ENCODE data around the gene OR5C1. TPM values are rescaled to one million over a fixed set of nuclear protein-coding genes. Genes with fewer than 3 reads are reported as not detected.
A peak's percentile ranks its signal among the peaks of the same experiment; 100 is the strongest.

OR5C1 gene
- total RNA-seq, 1 donor from 2014 or later: not detected

DNA sequence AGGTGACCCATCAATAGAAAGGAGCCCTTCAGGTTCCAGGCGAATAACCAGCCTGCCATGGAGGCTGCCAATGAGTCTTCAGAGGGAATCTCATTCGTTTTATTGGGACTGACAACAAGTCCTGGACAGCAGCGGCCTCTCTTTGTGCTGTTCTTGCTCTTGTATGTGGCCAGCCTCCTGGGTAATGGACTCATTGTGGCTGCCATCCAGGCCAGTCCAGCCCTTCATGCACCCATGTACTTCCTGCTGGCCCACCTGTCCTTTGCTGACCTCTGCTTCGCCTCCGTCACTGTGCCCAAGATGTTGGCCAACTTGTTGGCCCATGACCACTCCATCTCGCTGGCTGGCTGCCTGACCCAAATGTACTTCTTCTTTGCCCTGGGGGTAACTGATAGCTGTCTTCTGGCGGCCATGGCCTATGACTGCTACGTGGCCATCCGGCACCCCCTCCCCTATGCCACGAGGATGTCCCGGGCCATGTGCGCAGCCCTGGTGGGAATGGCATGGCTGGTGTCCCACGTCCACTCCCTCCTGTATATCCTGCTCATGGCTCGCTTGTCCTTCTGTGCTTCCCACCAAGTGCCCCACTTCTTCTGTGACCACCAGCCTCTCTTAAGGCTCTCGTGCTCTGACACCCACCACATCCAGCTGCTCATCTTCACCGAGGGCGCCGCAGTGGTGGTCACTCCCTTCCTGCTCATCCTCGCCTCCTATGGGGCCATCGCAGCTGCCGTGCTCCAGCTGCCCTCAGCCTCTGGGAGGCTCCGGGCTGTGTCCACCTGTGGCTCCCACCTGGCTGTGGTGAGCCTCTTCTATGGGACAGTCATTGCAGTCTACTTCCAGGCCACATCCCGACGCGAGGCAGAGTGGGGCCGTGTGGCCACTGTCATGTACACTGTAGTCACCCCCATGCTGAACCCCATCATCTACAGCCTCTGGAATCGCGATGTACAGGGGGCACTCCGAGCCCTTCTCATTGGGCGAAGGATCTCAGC lies 11.6 kb downstream of the OR5C1 start, which contains the start of gene OR1K1:
TSS of gene OR1K1 (plus strand) at position 58 of the 995 bp plus-strand sequence. CDS start at position 58, 0 bp downstream.
- TF ChIP-seq POLR2A (IDR thresholded peaks at IDR 0.05) (no peak), POLR2AphosphoS5 (IDR thresholded peaks at IDR 0.05; ENCODE audit: insufficient read depth in 1 of 2, low read depth in 1 of 2) (no peak)
- TF ChIP-seq, protein P1, sequence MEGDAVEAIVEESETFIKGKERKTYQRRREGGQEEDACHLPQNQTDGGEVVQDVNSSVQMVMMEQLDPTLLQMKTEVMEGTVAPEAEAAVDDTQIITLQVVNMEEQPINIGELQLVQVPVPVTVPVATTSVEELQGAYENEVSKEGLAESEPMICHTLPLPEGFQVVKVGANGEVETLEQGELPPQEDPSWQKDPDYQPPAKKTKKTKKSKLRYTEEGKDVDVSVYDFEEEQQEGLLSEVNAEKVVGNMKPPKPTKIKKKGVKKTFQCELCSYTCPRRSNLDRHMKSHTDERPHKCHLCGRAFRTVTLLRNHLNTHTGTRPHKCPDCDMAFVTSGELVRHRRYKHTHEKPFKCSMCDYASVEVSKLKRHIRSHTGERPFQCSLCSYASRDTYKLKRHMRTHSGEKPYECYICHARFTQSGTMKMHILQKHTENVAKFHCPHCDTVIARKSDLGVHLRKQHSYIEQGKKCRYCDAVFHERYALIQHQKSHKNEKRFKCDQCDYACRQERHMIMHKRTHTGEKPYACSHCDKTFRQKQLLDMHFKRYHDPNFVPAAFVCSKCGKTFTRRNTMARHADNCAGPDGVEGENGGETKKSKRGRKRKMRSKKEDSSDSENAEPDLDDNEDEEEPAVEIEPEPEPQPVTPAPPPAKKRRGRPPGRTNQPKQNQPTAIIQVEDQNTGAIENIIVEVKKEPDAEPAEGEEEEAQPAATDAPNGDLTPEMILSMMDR (IDR thresholded peaks at IDR 0.05): no peak
- intact Hi-C loops (cut with DNase I): loop anchor here (10.0 kb wide), 1 partner anchor 336 kb away; no protein-coding TSS in a partner anchor
- no peak within 1 kb of the TSS for H3K27ac ChIP-seq
- H3K4me1 ChIP-seq: no peaks in the 10 kb centered on the region
- H3K4me3 ChIP-seq: no peak within 1 kb of the TSS
- H3K27me3 ChIP-seq: no peaks in the 10 kb centered on the region
- H3K9me3 ChIP-seq: no peaks in the 10 kb centered on the region
- no peaks in the 10 kb centered on the region for H3K36me3 ChIP-seq
- DNase-seq (ENCODE audit: extremely low spot score in 2 of 2): peak in 1 of 2 donors; percentile 56

DNA sequence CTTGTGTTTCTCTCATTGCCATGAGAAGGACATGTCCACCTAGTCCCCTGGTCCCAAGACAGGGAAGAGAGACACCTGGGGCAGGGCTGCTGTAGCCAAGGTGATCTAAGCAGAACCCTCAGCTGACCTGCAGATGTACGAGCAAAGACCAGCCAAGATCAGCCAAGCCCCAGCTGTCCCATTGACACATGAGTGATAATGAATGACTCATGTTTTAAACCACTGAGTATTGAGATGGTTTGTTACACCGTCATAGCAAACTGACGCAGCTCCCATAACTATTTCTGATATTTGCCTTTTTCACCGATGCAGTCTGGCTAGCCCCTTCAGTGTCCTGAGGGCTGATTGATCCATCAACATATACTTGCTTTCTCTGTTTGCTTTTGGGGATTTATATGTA lies 17.9 kb downstream of the OR5C1 start:
- H3K9me3 ChIP-seq: no peaks in the 10 kb centered on the region
- H3K4me3 ChIP-seq: no peak overlapping the region
- intact Hi-C loops (cut with DNase I): loop anchor here (10.0 kb wide), 1 partner anchor 342 kb away; no protein-coding TSS in a partner anchor
- no peaks in the 10 kb centered on the region for H3K4me1 ChIP-seq
- no peak for DNase-seq (ENCODE audit: extremely low spot score in 2 of 2)
- H3K27me3 ChIP-seq: no peaks in the 10 kb centered on the region
- H3K27ac ChIP-seq: no peak overlapping the region
- H3K36me3 ChIP-seq: no peaks in the 10 kb centered on the region
- TF ChIP-seq POLR2A (IDR thresholded peaks at IDR 0.05) (no peak), POLR2AphosphoS5 (IDR thresholded peaks at IDR 0.05; ENCODE audit: insufficient read depth in 1 of 2, low read depth in 1 of 2) (no peak)
- TF ChIP-seq, protein P1 (IDR thresholded peaks at IDR 0.05): no peak

DNA sequence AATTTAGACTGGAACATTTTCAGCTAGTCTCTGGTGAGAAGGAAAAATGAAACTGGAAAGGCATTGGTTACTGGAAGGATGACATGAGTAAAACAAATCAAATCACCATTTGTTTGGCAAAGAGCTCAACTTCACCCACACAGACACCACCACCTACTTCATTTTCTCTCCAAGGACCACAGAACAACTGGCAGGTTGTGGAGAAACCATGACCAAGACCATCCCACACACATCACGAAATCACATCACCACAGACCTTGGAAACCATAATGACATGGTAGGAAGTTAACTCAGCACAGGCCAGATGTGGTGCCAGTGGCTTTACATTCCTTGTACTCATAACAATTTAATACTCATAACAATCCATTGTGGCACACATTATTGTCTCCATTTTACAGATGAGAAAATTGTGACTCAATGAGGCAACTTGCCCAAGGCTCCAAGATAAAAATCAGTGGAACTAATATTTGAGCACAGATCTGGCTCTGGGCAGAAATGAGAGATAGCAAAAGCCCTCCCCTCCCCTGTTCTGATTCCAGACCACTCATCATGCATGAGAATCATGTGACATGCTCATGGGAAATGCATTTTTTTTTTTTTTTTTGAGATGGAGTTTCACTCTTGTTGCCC lies 18.7 kb downstream of the OR5C1 start:
- DNase-seq (ENCODE audit: extremely low spot score in 2 of 2): no peak
- Histone ChIP-seq H3K27ac (no peak overlapping the region), H3K4me3 (no peak overlapping the region), H3K27me3 (no peaks in the 10 kb centered on the region), H3K9me3 (no peaks in the 10 kb centered on the region), H3K36me3 (no peaks in the 10 kb centered on the region), H3K4me1 (no peaks in the 10 kb centered on the region)
- intact Hi-C loops (cut with DNase I): loop anchor here (10.0 kb wide), 1 partner anchor 343 kb away; no protein-coding TSS in a partner anchor
- no peak for TF ChIP-seq POLR2A (IDR thresholded peaks at IDR 0.05)
- TF ChIP-seq POLR2AphosphoS5 (IDR thresholded peaks at IDR 0.05; ENCODE audit: insufficient read depth in 1 of 2, low read depth in 1 of 2): no peak
- TF ChIP-seq, protein P1 (IDR thresholded peaks at IDR 0.05): no peak

DNA sequence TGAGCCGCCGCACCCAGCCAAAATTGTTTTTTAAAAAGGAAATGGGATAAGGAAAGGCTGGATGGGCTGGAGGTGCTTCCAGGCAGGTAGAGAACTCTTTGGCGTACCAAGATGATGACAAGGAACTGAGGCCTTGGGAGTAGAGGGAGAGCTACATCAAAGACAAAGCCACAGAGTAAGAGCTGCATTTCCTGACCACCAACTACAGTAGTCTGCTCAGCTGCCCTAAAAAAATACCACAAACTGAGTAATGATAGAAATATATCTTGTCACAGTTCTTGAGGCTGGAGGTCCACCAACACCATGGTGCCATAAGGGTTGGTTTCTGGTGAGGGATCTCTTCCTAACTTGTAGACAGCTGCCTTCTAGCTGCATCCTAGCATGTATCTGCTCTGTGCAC lies 19.4 kb downstream of the OR5C1 start:
- TF ChIP-seq POLR2A (IDR thresholded peaks at IDR 0.05): no peak
- TF ChIP-seq POLR2AphosphoS5 (IDR thresholded peaks at IDR 0.05; ENCODE audit: insufficient read depth in 1 of 2, low read depth in 1 of 2): no peak
- TF ChIP-seq, protein P1 (IDR thresholded peaks at IDR 0.05): no peak
- no peak for DNase-seq (ENCODE audit: extremely low spot score in 2 of 2)
- intact Hi-C loops (cut with DNase I): loop anchor here (10.0 kb wide), 1 partner anchor 343 kb away; no protein-coding TSS in a partner anchor
- Histone ChIP-seq H3K4me1 (no peaks in the 10 kb centered on the region), H3K27me3 (no peaks in the 10 kb centered on the region), H3K36me3 (no peaks in the 10 kb centered on the region), H3K9me3 (no peaks in the 10 kb centered on the region), H3K4me3 (no peak overlapping the region), H3K27ac (no peak overlapping the region)
